ENCODE results near the gene PP2D1.

PP2D1 gene

DNA sequence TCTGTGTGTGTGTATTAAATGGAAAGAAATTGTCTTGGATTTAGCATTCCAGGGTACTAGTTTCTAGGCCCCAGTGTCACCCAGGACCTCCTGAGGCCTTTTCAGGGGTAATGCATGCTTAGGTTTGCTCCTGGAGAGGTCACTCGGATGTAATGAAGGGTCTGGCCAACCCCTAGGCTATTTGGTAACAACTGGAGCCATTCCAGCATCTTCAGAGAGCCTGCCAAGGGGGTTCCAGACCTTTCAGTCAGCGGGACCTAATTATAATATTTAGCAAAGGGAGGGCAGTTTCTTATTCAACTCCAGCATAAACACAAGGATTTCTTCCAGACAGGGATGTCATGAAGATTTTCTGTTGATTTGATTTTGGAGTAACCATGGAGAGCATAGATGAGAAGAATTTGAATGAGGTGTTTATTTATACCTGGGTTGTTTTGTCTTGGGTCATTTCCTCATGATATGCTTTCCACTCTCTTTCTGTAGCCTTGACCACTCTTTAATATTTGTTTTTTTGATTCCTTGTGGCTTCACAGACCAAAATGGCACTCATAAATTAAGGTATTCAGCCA lies 45.6 kb upstream of the PP2D1 start:
- Histone ChIP-seq H3K79me2 (ENCODE audit: insufficient read depth, low read length) (peaks cover 76% of the 10 kb centered on the region), H3F3A (ENCODE audit: insufficient read depth) (peaks cover 7% of the 10 kb centered on the region; the same call in 1 of the 2 replicates), H3K9me3 (ENCODE audit: insufficient read depth, low read length) (no peaks in the 10 kb centered on the region), H4K20me1 (ENCODE audit: low read depth, low read length) (no peaks in the 10 kb centered on the region), H3K27me3 (ENCODE audit: low read length) (no peaks in the 10 kb centered on the region), H3K4me2 (ENCODE audit: low read depth, low read length, poor library complexity, severe bottlenecking) (no peak overlapping the region), H3K9ac (ENCODE audit: low read length) (no peak overlapping the region), H3K4me3 (ENCODE audit: insufficient read depth, low read length, poor library complexity, severe bottlenecking) (no peak overlapping the region), H2AFZ (ENCODE audit: low read depth, low read length, severe bottlenecking) (no peak overlapping the region), H3K27ac (ENCODE audit: low read depth, low read length) (no peak overlapping the region), H3K36me3 (ENCODE audit: low read length) (no peaks in the 10 kb centered on the region), H3K9me2 (replicated peaks; ENCODE audit: insufficient read depth, low read length) (no peaks in the 10 kb centered on the region)
- TF ChIP-seq, protein P1, sequence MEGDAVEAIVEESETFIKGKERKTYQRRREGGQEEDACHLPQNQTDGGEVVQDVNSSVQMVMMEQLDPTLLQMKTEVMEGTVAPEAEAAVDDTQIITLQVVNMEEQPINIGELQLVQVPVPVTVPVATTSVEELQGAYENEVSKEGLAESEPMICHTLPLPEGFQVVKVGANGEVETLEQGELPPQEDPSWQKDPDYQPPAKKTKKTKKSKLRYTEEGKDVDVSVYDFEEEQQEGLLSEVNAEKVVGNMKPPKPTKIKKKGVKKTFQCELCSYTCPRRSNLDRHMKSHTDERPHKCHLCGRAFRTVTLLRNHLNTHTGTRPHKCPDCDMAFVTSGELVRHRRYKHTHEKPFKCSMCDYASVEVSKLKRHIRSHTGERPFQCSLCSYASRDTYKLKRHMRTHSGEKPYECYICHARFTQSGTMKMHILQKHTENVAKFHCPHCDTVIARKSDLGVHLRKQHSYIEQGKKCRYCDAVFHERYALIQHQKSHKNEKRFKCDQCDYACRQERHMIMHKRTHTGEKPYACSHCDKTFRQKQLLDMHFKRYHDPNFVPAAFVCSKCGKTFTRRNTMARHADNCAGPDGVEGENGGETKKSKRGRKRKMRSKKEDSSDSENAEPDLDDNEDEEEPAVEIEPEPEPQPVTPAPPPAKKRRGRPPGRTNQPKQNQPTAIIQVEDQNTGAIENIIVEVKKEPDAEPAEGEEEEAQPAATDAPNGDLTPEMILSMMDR (IDR thresholded peaks at IDR 0.05; ENCODE audit: insufficient read depth, low read length, poor library complexity, severe bottlenecking): no peak
- no peak for TF ChIP-seq EZH2phosphoT487 (conservative IDR thresholded peaks at IDR 0.05; ENCODE audit: low read length)

DNA sequence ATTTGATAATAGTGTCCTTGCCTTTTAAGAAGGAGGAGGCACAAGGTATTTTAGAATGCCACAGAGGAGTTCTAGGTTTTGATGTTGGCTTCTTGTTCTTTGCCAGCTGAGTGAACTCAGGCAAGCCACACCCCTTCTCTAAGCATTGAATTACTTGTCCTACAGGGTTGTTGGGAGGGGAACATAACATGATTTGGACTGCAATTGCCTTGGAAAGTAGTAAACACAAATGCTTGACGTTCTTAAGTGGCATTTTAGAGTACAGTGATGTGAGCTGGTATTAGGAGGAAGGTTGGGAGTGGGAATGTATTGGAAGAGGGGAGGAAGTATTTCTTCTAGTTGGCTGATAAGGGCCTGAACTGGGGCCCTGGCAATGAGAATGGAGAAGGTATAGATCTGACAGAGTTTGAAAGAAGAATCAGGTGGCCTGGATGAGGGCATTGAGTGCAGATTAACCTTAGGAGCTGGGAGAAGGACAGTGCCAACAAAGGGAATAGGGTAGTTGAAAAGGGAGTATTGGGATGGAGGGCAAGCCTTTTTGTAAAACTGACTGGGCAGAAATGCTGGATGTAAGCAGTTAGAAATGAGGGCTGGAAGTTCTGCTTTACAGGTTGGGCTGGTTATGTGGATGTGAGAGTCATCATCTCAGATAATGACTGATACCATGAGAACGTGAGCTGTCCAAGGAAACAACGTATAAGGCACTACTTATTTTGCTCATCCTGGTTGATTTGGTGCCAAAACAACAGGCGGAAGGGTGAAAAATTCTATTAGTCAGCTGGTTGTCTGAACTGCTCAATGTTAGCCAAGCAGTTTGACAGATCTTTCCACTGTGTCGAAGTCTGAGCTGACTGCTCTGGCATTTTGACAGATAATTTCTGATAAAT lies 44.9 kb upstream of the PP2D1 start:
- Histone ChIP-seq H3F3A (ENCODE audit: insufficient read depth) (peaks cover 7% of the 10 kb centered on the region; the same call in 1 of the 2 replicates), H2AFZ (ENCODE audit: low read depth, low read length, severe bottlenecking) (no peak overlapping the region), H3K4me3 (ENCODE audit: insufficient read depth, low read length, poor library complexity, severe bottlenecking) (no peak overlapping the region), H3K27me3 (ENCODE audit: low read length) (no peaks in the 10 kb centered on the region), H3K9me2 (replicated peaks; ENCODE audit: insufficient read depth, low read length) (no peaks in the 10 kb centered on the region), H3K9ac (ENCODE audit: low read length) (no peak overlapping the region), H3K27ac (ENCODE audit: low read depth, low read length) (no peak overlapping the region), H4K20me1 (ENCODE audit: low read depth, low read length) (no peaks in the 10 kb centered on the region), H3K79me2 (ENCODE audit: insufficient read depth, low read length) (peaks cover 79% of the 10 kb centered on the region), H3K36me3 (ENCODE audit: low read length) (no peaks in the 10 kb centered on the region), H3K4me2 (ENCODE audit: low read depth, low read length, poor library complexity, severe bottlenecking) (no peak overlapping the region), H3K9me3 (ENCODE audit: insufficient read depth, low read length) (no peaks in the 10 kb centered on the region)
- TF ChIP-seq EZH2phosphoT487 (conservative IDR thresholded peaks at IDR 0.05; ENCODE audit: low read length): no peak
- TF ChIP-seq, protein P1 (IDR thresholded peaks at IDR 0.05; ENCODE audit: insufficient read depth, low read length, poor library complexity, severe bottlenecking): no peak

DNA sequence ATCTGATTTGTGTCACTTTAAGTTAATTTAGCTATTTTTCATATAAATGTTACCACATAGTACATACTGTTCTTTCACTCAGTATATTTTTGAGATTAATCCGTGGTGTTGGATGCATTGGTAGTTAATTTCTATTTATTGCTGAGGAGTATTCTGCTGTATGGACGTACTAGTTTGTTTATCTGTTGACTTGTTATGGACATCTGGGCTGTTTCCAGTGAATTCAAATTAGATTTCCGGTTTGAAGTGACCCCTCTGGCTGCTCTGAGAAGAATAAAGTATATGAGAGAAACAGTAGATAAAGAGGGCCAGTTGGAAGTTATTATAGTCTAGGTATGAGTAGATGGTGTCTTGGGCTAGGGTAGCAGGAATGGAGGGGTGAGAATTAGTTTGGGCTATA lies 43.8 kb upstream of the PP2D1 start:
- no peak overlapping the region for H3K27ac ChIP-seq (ENCODE audit: low read depth, low read length)
- peaks cover 83% of the 10 kb centered on the region for H3K79me2 ChIP-seq (ENCODE audit: insufficient read depth, low read length)
- no peak overlapping the region for H2AFZ ChIP-seq (ENCODE audit: low read depth, low read length, severe bottlenecking)
- no peaks in the 10 kb centered on the region for H3K9me3 ChIP-seq (ENCODE audit: insufficient read depth, low read length)
- no peak overlapping the region for H3K4me3 ChIP-seq (ENCODE audit: insufficient read depth, low read length, poor library complexity, severe bottlenecking)
- H3K36me3 ChIP-seq (ENCODE audit: low read length): no peaks in the 10 kb centered on the region
- H3K27me3 ChIP-seq (ENCODE audit: low read length): no peaks in the 10 kb centered on the region
- no peaks in the 10 kb centered on the region for H3K9me2 ChIP-seq (replicated peaks; ENCODE audit: insufficient read depth, low read length)
- H3F3A ChIP-seq (ENCODE audit: insufficient read depth): peaks cover 7% of the 10 kb centered on the region; the same call in 1 of the 2 replicates
- TF ChIP-seq, protein P1 (IDR thresholded peaks at IDR 0.05; ENCODE audit: insufficient read depth, low read length, poor library complexity, severe bottlenecking): no peak
- no peak for TF ChIP-seq EZH2phosphoT487 (conservative IDR thresholded peaks at IDR 0.05; ENCODE audit: low read length)
- no peak overlapping the region for H3K9ac ChIP-seq (ENCODE audit: low read length)
- no peak overlapping the region for H3K4me2 ChIP-seq (ENCODE audit: low read depth, low read length, poor library complexity, severe bottlenecking)
- H4K20me1 ChIP-seq (ENCODE audit: low read depth, low read length): no peaks in the 10 kb centered on the region
